ENCODE measurements around the gene MROH2A.

The MROH2A gene

GRCh38 chr2:233857511-233858141 is 79.5 kb downstream of the MROH2A start:
- in situ Hi-C loops (cut with MboI; ENCODE audit: low pct_unique_long_range_greater_than_20kb, low sequenced_read_pairs, unreplicated experiment): no loop called here
- TF ChIP-seq CTCF (IDR thresholded peaks at IDR 0.05; ENCODE audit: extremely low read depth, insufficient read depth, missing control alignments): peak; percentile 83
- DNase-seq (ENCODE audit: low spot score): peak; percentile 51

DNA sequence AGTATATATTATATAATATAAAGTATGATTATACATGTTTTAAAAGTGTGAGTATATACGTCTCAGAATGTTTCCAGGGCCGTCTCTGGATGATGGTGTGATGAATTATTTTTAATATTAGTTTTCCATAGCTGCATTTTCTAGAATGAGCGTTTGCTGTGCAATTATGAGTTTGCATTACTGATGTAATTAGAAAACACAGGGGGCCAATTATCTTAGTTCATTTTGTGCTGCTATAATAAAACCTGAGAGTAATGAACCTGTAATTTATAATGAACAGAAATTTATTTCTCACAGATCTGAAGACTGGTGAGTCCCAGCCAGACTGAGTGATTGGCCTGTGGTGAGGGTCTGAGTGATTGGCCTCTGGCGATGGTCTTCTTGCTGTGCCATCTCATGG is 80.2 kb downstream of the MROH2A start:
- in situ Hi-C loops (cut with MboI; ENCODE audit: low pct_unique_long_range_greater_than_20kb, low sequenced_read_pairs, unreplicated experiment): no loop called here
- TF ChIP-seq CTCF (IDR thresholded peaks at IDR 0.05; ENCODE audit: extremely low read depth, insufficient read depth, missing control alignments): no peak
- DNase-seq (ENCODE audit: low spot score): no peak

GRCh38 chr2:233862261-233862768 is 84.2 kb downstream of the MROH2A start:
- DNase-seq (ENCODE audit: low spot score): no peak
- in situ Hi-C loops (cut with MboI; ENCODE audit: low pct_unique_long_range_greater_than_20kb, low sequenced_read_pairs, unreplicated experiment): no loop called here
- TF ChIP-seq CTCF (IDR thresholded peaks at IDR 0.05; ENCODE audit: extremely low read depth, insufficient read depth, missing control alignments): no peak

- no peak for DNase-seq (ENCODE audit: low spot score)
- in situ Hi-C loops (cut with MboI; ENCODE audit: low pct_unique_long_range_greater_than_20kb, low sequenced_read_pairs, unreplicated experiment): no loop called here
- no peak for TF ChIP-seq CTCF (IDR thresholded peaks at IDR 0.05; ENCODE audit: extremely low read depth, insufficient read depth, missing control alignments)
These were observed 87.7 kb downstream of the MROH2A start for GRCh38 chr2:233865838-233866237.

GRCh38 chr2:233866479-233866878 is 88.3 kb downstream of the MROH2A start:
- in situ Hi-C loops (cut with MboI; ENCODE audit: low pct_unique_long_range_greater_than_20kb, low sequenced_read_pairs, unreplicated experiment): no loop called here
- DNase-seq (ENCODE audit: low spot score): no peak
- TF ChIP-seq CTCF (IDR thresholded peaks at IDR 0.05; ENCODE audit: extremely low read depth, insufficient read depth, missing control alignments): no peak

DNA sequence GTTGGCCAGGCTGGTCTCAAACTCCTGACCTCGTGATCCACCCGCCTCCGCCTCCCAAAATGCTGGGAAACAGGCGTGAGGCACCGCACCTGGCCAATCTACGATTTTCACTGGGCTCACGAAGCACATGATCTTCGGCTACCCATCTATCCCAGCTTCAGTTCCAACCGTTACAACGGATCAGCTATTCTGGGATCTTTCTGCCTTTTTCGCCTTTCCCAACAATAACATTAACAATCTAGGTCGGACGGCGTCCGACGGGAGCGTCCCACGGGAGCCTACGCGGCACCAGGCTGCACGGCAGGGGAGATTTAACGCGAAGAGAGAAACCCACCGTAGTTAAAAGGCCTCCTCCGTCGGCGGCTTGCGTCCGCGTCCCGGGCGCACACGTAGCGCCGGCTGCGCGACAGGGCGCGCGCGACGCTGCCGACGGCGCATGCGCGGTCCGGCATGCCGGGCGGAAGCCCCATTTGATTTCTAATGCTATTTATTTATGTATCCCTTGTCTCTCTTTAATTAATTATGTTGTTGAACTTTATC is 89.9 kb downstream of the MROH2A start, which contains the start of gene MSL3B:
Gene MSL3B (minus strand): TSS at position 394 of the 540 bp plus-strand sequence.
- DNase-seq (ENCODE audit: low spot score): peak; percentile 82
- in situ Hi-C loops (cut with MboI; ENCODE audit: low pct_unique_long_range_greater_than_20kb, low sequenced_read_pairs, unreplicated experiment): no loop called here
- no peak for TF ChIP-seq CTCF (IDR thresholded peaks at IDR 0.05; ENCODE audit: extremely low read depth, insufficient read depth, missing control alignments)

Data from GM13977 (cell line).